ENCODE measurements around the gene R3HCC1L. TPM values are rescaled to one million over a fixed set of nuclear protein-coding genes. Genes with fewer than 3 reads are reported as not detected.

R3HCC1L gene
- total and polyA plus RNA-seq, 10 of the 15 experiments (the other 5 are each of a cell fraction or from before 2014, with no cell fraction given), result 11.3 to 20.3 (median 15.3) TPM

DNA sequence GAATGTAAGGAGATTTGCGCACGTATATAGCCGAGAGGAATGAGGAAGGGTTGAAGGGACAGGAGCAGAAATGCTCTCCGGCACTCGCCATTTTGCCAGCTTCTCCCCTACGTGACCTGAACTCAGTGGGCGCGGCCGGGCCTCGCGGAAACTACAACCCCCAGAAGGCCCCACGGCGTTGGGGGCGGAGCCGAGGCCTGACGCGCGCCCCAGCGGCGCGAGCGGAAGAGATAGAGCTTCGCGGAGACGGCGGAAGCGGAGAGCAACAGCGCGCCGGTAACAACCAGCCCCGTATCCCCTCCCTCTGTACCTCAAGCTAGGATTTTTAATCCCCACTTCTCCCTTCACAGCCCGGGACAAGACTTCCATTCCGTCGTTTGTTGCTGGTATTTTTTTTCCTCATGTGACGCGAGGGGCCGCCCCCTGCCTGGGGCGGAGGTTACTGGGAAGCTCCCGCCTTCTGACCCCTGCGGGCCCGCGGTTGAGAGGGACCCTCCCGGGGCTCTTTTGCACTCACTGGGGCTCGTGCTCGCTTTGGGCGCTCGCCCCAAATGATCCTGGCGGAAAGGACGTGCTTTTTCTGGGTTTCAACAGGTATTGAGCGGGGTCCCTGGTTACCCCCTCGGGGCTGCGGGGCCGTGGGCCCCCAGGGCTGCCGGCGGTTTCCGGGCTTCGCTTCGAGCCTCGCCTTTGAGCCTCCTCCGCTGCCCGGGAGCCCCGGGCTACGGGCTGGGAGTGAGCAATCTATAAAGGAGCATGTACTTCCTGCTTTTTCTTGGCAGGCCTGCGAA lies at the start of gene R3HCC1L (continued):
- TF ChIP-seq, protein P1, sequence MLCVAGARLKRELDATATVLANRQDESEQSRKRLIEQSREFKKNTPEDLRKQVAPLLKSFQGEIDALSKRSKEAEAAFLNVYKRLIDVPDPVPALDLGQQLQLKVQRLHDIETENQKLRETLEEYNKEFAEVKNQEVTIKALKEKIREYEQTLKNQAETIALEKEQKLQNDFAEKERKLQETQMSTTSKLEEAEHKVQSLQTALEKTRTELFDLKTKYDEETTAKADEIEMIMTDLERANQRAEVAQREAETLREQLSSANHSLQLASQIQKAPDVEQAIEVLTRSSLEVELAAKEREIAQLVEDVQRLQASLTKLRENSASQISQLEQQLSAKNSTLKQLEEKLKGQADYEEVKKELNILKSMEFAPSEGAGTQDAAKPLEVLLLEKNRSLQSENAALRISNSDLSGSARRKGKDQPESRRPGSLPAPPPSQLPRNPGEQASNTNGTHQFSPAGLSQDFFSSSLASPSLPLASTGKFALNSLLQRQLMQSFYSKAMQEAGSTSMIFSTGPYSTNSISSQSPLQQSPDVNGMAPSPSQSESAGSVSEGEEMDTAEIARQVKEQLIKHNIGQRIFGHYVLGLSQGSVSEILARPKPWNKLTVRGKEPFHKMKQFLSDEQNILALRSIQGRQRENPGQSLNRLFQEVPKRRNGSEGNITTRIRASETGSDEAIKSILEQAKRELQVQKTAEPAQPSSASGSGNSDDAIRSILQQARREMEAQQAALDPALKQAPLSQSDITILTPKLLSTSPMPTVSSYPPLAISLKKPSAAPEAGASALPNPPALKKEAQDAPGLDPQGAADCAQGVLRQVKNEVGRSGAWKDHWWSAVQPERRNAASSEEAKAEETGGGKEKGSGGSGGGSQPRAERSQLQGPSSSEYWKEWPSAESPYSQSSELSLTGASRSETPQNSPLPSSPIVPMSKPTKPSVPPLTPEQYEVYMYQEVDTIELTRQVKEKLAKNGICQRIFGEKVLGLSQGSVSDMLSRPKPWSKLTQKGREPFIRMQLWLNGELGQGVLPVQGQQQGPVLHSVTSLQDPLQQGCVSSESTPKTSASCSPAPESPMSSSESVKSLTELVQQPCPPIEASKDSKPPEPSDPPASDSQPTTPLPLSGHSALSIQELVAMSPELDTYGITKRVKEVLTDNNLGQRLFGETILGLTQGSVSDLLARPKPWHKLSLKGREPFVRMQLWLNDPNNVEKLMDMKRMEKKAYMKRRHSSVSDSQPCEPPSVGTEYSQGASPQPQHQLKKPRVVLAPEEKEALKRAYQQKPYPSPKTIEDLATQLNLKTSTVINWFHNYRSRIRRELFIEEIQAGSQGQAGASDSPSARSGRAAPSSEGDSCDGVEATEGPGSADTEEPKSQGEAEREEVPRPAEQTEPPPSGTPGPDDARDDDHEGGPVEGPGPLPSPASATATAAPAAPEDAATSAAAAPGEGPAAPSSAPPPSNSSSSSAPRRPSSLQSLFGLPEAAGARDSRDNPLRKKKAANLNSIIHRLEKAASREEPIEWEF (IDR thresholded peaks at IDR 0.05; ENCODE audit: insufficient replicate concordance, low read depth, low read length), result no peak
- TF ChIP-seq KAT2A (conservative IDR thresholded peaks at IDR 0.05; ENCODE audit: control insufficient read depth, low read depth, low read length) (no peak), TARDBP (IDR thresholded peaks at IDR 0.05; ENCODE audit: borderline replicate concordance) (peak; percentile 87), ZZZ3 (IDR thresholded peaks at IDR 0.05; ENCODE audit: control insufficient read depth, insufficient read length, low read depth) (no peak), RFX5 (IDR thresholded peaks at IDR 0.05; ENCODE audit: low read depth, low read length) (no peak), ESRRA (IDR thresholded peaks at IDR 0.05; ENCODE audit: low read length) (no peak), MYC (IDR thresholded peaks at IDR 0.05; ENCODE audit: insufficient read depth, insufficient read length, insufficient replicate concordance, low read length, severe bottlenecking) (no peak), POLR2AphosphoS2 (IDR thresholded peaks at IDR 0.05; ENCODE audit: low read depth, low read length) (peak; percentile 82), NFYB (IDR thresholded peaks at IDR 0.05; ENCODE audit: insufficient read depth, low read depth, low read length) (no peak), SMAD5 (IDR thresholded peaks at IDR 0.05; ENCODE audit: low read depth) (peak; percentile 57; the same call in 1 of the 2 replicates), JUNB (IDR thresholded peaks at IDR 0.05) (no peak)
- TF ChIP-seq, protein P2, sequence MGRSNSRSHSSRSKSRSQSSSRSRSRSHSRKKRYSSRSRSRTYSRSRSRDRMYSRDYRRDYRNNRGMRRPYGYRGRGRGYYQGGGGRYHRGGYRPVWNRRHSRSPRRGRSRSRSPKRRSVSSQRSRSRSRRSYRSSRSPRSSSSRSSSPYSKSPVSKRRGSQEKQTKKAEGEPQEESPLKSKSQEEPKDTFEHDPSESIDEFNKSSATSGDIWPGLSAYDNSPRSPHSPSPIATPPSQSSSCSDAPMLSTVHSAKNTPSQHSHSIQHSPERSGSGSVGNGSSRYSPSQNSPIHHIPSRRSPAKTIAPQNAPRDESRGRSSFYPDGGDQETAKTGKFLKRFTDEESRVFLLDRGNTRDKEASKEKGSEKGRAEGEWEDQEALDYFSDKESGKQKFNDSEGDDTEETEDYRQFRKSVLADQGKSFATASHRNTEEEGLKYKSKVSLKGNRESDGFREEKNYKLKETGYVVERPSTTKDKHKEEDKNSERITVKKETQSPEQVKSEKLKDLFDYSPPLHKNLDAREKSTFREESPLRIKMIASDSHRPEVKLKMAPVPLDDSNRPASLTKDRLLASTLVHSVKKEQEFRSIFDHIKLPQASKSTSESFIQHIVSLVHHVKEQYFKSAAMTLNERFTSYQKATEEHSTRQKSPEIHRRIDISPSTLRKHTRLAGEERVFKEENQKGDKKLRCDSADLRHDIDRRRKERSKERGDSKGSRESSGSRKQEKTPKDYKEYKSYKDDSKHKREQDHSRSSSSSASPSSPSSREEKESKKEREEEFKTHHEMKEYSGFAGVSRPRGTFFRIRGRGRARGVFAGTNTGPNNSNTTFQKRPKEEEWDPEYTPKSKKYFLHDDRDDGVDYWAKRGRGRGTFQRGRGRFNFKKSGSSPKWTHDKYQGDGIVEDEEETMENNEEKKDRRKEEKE (IDR thresholded peaks at IDR 0.05), result no peak
- TF ChIP-seq, protein P3, sequence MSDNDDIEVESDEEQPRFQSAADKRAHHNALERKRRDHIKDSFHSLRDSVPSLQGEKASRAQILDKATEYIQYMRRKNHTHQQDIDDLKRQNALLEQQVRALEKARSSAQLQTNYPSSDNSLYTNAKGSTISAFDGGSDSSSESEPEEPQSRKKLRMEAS (IDR thresholded peaks at IDR 0.05; ENCODE audit: low read depth, low read length), result 0 out of 2 replicates have a peak, but pooled peaks have one; percentile 7
